Left renal pelvis (tissue), 4 donors: ENCODE data around the gene CSTPP1. TPM values are rescaled to one million over a fixed set of nuclear protein-coding genes. Genes with fewer than 3 reads are reported as not detected.
"Not testable (repeated sequence)": the region's sequence is repeated elsewhere in the genome, so short reads cannot be mapped to it uniquely, and the experiment has no call there.

Source experiments
- DNase-seq, 4 donors: peaks; one replicate each; pipeline ENCODE4 v3.0.0-alpha.2; 2013; ENCODE audit warnings: low read depth in 4 of 4, low spot score in 3 of 4
- polyA plus RNA-seq, 4 donors: library from polyadenylated mRNA; unstranded; fragments of 120-200 nt; gene quantifications; one replicate each; pipeline ENCODE4 v1.2.1, GENCODE V29; 2013; ENCODE audit not compliant: insufficient read length in 4 of 4

The CSTPP1 gene
- polyA plus RNA-seq, 4 donors, result 32.5 to 61.5 (median 55.1) TPM

DNA sequence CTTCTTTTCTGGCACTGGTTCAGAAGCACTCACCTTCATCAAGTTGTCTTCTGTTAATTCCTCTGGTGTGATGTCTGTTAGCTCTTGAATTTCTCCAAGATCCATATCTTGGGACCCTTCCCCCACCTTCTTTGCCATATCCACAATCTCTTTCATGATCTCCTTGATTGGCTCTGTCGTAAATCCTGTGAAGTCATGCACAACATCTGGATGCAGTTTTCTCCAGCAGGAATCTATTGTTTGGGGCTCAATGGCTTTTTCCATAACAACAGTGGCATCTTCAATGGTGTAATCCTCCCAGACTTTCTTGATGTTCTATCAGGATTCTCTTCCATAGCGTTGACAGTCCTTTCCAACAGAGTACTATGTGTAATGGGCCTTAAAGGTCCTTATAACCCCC, 96.9 kb downstream of the CSTPP1 start:
- DNase-seq, result no peak

DNA sequence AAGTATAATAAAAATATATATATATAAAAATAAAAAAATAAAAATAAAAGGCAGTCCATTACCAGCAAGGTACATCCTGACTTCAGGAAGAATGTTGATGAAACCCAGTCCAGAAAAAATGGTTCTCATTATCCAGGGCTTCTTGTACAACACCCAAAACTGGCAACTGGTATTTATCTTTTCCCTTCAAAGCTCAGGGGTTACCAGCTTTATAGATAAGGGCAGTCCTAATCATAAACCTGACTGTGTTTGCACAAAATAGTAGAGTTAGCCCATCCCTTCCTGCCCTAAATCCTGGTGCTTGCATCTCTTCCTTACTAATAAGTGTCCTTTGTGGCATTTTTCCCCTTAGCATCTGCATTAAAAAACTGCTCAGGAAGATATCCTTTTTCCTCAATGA, 97.5 kb downstream of the CSTPP1 start:
- no peak for DNase-seq

DNA sequence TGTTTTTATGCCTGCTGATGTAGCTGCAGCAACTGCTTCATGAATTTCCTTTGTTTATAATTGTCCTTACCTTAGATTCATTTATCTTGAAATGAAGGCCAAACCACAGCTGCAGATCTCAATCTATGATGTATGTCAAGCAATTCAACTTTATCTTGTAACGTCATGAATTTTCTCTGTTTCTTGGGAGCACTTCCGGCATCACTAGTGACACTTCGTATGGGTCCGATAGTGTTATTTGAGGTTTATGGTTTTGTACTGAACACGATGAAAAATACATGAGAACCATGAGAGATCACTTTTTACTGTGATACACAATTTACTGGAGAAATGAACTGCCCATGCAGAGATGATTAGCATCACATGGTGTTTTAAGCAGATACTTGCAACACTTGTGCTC, 98.5 kb downstream of the CSTPP1 start:
- DNase-seq, result no peak

DNA sequence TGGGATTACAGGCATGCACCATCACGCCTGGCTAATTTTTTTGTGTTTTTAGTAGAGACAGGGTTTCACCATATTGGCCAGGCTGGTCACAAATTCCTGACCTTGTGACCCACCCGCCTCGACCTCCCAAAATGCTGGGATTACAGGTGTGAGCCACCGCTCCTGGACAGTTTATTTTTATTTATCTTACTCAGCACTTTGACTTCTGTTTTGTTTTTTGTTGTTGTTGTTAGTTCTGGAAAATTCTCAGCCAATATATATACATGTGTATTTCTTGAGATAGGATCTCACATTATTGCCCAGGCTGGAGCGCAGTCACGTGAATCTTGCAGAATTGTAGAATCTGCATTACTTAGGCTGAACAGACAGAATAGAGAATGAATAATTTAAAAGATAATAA, 107.6 kb downstream of the CSTPP1 start:
- no peak for DNase-seq

DNA sequence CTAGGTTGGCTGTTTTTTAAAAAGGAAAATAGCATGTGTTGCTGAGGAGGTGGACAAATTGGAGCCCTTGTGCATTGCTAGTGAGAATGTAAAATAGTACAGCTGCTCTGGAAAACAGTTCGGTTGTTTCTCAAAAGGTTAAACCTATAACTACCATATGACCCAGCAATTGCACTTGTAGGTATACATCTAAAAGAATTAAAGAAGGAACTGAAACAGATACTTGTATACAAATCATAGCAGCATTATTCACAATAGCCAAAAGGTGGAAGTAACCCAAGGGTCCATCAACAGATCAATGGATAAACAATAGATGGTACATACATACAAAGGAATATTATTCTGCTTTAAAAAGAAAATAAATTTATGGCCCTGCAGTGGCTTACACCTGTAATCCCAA, 111.4 kb downstream of the CSTPP1 start:
- no peak for DNase-seq

DNA sequence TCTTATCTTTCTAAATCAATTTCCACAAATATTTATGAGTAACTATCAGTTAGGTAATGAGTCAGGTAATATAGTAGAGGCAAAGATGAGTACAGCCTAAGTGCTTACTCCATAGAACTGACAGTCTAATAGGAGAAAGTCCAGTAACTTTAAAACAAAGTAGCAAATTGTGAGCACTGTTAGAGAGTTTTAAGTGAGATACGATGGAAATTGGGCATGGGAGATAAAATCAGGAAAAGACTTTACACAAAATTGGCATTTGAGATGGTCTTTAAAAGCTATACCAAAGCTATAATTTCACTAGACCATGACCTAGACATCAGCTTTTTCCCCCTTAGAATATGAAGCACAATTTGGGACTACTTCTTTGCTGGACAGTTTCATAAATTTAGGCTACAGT, 113.7 kb downstream of the CSTPP1 start:
- no peak for DNase-seq

DNA sequence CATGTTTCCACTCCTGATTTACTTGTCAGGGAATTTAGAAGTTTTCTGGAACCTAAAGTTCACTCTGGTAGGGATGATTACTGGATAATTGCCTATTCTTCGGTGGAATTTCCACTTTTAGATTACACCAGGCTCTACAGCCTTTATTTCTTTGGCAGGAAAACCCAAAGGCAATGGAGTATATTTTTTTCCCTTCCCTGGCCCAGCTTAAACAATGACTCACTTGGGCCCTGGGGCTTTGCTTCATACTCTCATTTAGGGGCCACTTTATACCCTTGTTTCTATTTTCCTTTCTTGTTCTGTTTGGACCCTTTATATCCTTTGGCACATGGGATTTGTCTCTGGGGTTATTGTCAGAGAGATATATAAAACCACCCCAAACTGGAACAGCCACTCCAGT, 114.7 kb downstream of the CSTPP1 start:
- DNase-seq, result no peak

DNA sequence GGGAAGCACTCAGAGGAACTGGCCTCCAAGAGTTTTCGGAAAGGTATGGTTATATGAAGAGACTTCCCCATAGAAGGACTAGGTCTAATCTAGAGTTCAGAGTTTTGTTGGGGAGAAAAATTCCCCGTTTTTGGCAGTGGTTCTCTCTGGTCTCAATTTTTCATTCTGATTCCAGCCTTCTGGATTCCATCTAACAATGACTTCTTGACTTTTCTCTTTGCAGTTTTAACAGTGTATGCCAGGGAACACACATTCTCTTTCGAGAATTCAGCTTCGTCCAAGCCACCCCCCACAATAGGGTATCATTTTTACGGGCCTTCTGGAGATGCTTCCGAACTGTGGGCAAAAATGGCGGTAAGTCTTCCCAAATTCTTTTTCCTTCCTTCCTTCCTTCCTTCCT, 115.6 kb downstream of the CSTPP1 start:
- DNase-seq, result no peak

DNA sequence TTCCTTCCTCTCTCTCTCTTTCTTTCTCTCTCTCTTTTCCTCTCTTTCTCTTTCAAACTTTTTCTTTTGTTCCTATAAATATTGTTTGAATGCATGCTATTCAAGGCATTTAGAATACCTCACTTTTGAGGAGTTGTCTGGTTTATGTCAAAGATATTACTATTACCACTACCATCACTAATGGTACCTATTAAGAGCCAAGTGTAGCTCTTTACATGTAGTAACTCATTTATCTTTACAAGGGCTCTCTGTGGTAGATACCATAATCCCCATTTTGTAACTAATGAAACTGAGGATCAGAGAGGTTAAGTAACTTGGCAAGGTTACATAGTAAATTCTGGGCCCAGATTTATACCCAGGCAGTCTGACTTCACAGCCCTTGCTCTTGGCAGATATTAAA, 116.0 kb downstream of the CSTPP1 start:
- DNase-seq, result no peak

DNA sequence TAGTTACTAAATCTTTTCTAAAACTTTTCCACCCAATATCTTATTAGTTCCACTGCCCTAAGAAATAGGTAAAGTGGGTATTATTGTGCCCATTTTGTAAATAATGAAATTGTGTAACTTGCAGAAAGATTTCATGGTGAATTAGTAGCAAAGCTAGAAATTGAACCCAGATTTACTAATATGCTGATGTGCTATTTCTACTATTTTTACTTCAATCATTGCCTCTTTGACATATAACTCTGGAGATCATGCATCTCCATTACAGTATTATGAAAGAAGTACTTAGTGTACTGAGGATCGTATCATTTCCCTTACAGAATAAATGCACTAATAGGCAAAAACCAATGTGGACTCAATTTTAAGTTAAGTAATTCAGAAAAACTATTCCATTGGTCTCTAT, 119.0 kb downstream of the CSTPP1 start:
- no peak for DNase-seq

DNA sequence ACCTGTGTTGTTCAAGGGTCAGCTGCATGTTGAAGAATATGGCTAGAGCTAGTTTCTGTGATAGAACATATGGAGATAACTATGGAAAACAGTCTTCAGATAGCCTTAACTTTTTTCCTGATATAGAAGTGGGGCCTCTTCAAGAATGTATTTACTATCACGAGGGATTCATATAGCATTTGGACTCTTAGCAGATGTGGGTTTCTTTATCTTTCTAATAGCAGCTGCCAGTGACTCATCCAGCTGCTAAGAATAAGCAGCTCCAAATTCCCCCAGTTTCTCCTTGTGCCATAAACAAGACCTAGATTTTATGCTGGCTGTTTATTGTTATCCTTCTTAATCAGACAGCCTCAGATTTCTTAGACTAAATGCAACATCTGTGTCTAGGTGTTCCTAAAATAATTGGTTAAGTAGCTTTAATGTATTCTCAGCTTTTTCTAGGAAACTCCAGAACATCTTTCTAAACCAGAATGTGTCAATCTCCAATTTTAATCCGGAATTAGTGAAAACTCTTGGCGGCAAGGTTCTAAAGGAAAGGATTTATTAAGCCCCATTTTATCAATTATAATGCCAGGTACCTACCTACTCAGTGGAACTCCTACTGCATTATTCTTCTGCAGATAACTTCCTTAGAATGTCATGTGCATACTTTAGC, 119.8 kb downstream of the CSTPP1 start:
- DNase-seq, result no peak

DNA sequence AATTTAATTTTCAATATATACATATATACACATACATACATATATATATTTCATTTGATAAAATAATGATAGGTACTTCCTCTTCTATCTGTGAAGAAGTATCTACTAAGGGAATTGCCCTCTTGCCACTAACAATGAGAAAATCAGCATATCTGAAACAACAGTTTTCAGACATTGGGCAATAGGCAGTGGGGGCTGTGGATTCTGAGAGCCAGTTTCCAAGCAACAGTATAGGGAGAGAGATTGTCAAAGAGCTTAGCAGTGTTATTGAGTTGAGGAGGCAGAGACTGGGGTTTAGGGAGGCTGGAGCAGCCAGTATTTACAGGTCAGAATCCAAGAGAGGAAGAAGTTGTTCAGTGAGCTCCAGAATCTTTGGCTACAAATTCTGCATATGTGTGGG, 120.8 kb downstream of the CSTPP1 start:
- no peak for DNase-seq

DNA sequence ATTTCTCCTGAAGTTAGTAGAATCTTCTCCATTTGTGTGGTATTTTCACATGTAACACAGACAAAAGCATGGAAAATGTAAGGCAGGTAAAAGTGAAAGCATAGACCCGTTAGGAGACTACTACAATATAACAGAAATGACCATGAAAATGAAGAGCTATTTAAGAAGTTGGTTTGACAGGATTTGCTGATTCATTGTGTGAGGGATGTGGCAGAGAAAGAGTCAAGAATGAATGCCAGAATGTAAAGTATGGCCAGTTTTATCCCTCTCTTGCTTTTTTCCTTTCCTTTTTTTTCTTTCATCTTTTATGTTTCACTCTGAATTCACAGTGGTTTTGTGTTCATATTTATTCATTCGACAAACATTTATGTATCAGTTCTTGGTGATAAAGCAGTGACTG, 124.2 kb downstream of the CSTPP1 start:
- no peak for DNase-seq

DNA sequence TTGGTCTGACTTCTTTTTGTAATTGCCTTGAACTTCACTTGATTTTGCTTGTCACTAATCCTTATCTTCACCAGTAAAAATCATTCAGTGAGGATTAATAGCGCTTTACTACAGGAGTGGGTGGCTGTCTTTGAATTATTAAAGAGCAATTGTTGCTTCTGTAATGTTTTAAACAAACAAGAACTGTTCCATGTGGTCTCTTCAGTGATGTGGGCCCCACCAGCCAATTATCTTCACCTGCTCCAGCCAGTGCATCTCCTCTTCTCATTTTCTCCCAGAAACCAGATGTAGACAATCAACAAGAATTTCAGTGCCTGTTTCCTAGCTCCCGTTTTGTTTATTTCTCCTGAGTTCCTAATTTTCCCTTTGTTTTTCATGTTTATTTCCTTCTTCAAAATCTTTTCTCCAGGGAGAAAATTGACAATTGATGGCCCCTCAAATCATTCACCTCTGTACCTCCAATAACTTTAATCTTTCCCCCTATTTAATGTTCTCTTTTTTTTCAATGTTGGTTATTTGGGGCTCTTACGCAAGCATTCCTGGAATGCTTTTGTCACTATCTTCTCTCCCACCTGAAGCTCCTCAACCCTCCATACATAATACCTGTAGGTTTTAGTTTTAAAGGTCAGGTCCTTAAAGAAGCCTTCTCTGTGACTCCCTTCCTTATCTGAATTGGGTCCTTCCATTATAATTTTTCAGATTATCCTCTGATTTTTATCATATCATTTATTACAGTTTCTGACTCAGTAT, 125.0 kb downstream of the CSTPP1 start:
- no peak for DNase-seq

DNA sequence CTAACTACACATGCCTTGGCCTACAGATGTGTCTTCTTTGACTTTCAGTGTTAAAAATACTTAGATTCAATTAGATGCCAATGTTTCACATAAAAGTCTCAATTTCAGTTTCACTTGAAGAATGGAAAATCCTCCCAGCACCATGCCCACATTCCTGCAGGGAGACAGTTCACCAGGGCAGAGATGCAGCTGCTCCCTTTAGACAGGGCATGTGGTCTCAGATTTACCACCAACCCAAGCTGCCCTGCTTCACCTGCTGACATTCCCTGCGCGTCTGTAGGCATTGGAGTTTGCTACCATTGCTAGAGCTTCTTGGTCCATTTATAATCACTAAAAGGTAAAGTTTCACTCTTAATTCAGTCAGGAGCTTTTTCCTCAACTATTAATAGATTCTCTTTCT, 126.2 kb downstream of the CSTPP1 start:
- DNase-seq, result no peak

DNA sequence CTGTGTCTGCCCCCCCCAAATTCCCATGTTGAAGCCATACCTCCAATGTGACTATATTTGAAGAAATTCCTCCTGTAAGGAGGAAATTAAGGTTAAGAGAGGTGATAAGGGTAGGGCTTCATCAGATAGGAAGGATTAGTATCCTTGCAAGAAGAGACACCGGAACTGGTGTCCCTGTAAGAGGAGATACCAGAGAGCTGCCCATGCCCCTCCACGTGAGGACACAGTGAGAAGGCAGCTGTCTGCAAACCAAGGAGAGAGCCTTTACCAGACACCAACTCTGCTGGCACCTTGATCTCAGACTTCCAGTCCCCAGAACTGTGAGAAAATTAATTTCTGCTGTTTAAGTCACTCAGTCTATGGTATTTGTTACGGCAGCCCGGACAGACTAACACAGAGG, 130.8 kb downstream of the CSTPP1 start:
- no peak for DNase-seq

DNA sequence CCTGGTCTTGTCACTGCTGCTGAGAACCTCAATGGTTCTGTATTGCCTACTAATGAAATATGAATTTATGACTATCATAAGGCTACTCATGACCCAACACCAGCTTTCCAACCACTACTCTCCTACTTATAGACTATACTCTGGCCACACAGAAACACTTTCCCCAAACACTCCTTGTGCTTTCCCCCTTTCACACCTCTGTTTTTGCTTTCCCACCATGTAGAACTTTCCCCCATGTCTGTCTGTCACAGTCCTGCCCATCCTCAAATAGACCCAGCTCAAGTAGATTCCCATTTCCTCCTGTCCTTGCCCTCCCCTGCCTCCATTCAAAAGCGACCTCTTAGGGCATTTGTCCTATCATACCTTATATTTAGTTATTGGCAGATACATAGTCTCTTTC, 134.2 kb downstream of the CSTPP1 start:
- DNase-seq, result no peak

DNA sequence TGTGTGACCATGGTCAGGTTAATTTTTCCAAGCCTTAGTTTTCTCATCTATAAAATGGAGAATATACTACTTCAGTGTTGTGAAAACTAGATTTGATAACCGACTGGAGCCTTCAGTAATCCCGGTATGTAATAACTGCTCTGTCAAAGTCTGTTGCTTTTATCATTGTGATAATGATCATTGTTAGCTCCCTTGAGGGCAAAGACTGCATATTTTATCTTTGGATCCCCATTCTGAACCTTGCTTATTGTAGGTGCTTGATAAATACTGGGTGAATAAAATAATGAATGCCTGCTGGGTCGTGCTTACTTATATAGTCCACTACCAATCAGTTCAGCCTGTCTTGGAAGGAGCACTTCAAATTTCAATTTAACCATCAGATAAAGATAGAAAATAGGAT, 134.8 kb downstream of the CSTPP1 start:
- DNase-seq, result no peak

DNA sequence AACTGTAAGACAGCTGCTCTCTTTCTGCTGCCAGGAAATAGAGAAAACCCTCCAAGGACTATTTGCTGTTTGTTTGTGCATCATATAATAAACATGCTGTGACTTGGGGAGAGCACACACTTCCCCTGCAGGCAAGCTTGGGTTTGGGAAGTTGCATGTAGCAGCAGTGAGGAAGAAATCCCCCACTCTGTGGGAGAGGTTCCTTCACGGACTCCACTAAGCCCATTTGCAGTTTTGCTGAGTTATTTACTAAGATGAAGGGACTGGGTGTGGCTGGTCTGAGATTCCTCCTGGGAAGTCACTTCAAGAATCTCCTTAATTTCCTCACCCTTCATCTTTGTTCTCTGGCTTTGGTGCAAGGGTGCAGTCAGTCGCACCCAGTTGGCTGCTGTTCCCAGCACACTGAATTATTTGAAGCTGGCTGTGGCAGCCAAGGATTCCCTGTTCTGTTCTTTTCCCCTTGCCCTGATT, 135.3 kb downstream of the CSTPP1 start:
- DNase-seq, result no peak

DNA sequence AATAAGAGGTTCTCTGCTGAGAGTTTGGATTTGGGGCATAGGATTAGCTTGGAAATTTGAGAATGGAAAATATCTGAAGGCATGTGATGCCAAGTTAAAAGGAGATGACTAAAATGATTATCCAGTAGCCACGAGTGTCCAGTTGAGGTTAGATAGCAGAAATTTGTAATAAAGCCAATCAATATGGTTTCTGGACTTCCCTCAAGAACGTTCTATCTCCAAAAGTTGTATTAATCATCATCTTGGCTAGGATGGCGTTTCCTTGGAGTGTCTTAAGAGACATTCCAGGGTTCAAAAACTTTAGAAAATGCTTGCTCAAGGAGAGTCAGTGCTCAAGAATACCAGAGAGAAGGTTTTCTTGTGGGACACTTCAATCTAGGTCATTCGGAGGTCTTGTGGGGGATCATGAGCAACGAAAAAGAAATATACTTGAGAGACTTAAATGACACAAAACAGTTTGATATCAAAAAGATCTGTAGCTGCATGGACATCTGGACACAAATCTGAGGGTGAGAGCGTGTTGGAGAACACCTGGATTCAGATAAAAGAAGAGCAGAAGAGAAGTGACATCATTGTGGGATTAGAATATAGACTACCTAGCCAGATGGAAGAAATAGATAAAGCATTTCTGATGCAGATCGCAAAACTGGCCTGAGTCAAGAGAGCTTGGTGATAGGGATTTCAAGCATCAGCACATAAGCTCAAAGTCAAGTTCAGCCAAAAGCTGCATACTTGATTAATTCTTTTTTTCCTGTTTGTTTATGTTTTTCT, 142.4 kb downstream of the CSTPP1 start:
- DNase-seq, result no peak

DNA sequence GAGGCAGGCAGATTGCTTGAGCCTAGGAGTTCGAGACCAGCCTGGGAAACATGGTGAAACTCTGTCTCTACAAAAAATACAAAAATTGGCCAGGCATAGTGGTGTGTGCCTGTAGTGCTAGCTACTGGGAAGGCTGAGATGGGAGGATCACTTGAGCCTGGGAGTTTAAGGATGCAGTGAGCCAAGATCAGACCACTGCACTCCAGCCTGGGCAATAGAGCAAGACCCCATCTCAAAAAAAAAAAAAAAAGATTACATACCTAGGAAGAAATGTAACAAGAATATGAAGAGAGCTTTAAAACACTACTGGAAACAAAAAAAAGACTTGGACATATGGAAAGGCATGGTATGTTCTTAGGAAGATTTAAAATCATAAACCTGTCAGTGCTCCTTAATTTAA, 144.2 kb downstream of the CSTPP1 start:
- not testable (repeated sequence) for DNase-seq

DNA sequence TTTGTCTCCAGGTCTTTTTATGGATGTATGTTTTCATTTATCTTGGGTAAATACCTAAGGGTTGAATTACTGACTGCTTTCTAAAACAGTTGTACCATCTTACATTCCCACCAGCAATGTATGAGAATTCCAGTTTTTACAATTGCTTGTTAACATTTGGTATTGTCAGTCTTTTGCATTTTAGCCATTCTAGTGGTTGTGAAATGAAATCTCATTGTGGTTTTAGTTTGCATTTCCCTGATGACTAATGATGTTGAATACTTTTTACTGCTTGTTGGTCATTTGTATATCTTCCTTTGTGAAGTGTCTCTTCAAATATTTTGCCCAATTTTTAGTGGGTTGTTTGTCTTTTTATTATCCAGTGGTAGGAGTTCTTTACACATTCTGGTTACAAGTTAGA, 147.4 kb downstream of the CSTPP1 start:
- no peak for DNase-seq
